Stimulated activated CD8-positive, alpha-beta memory T cell treated with anti-CD3 and anti-CD28 coated beads, Interleukin-7, amount 100 ng/mL, for 4 hours (primary cell): ENCODE measurements around the gene PDXDC1.
A peak's percentile ranks its signal among the peaks of the same experiment; 100 is the strongest.
"Not testable (repeated sequence)": the region's sequence is repeated elsewhere in the genome, so short reads cannot be mapped to it uniquely, and the experiment has no call there.

Source experiments
- DNase-seq, 2 donors: peaks; one replicate each; pipeline ENCODE4 v3.0.0-alpha.2; 2020; ENCODE audit warnings: low read depth in 2 of 2

The PDXDC1 gene

GRCh38 chr16:15015671-15016070 lies 40.8 kb downstream of the PDXDC1 start:
- DNase-seq: not testable (repeated sequence)

- DNase-seq: not testable (repeated sequence)
Observed at GRCh38 chr16:15016354-15016753, 41.5 kb downstream of the PDXDC1 start.

GRCh38 chr16:15016951-15017580 lies 42.2 kb downstream of the PDXDC1 start:
- DNase-seq: not testable (repeated sequence)

GRCh38 chr16:15021429-15021828 lies 46.6 kb downstream of the PDXDC1 start:
- not testable (repeated sequence) for DNase-seq

- DNase-seq: peak; percentile 25 to 38
Observed at GRCh38 chr16:15022194-15022593, 47.4 kb downstream of the PDXDC1 start.

GRCh38 chr16:15023381-15024077 lies 48.7 kb downstream of the PDXDC1 start:
- not testable (repeated sequence) for DNase-seq

- not testable (repeated sequence) for DNase-seq
Observed at GRCh38 chr16:15024858-15025199, 50.0 kb downstream of the PDXDC1 start.

- not testable (repeated sequence) for DNase-seq
Observed at GRCh38 chr16:15025234-15025951, 50.6 kb downstream of the PDXDC1 start.

GRCh38 chr16:15027051-15027450 lies 52.2 kb downstream of the PDXDC1 start:
- not testable (repeated sequence) for DNase-seq

- not testable (repeated sequence) for DNase-seq
Observed at GRCh38 chr16:15027503-15028344, 52.9 kb downstream of the PDXDC1 start.

- not testable (repeated sequence) for DNase-seq
Observed at GRCh38 chr16:15028345-15028715, 53.5 kb downstream of the PDXDC1 start.

- DNase-seq: not testable (repeated sequence)
Observed at GRCh38 chr16:15028801-15029698, 54.2 kb downstream of the PDXDC1 start.

GRCh38 chr16:15029749-15030148 lies 54.9 kb downstream of the PDXDC1 start:
- not testable (repeated sequence) for DNase-seq

GRCh38 chr16:15031179-15031578 lies 56.4 kb downstream of the PDXDC1 start:
- DNase-seq: no peak

- DNase-seq: no peak
Observed at GRCh38 chr16:15031586-15031985, 56.8 kb downstream of the PDXDC1 start.

GRCh38 chr16:15032547-15033308 lies 57.9 kb downstream of the PDXDC1 start:
- no peak for DNase-seq

GRCh38 chr16:15033309-15033707 lies 58.5 kb downstream of the PDXDC1 start:
- no peak for DNase-seq

- DNase-seq: no peak
Observed at GRCh38 chr16:15034266-15035162, 59.7 kb downstream of the PDXDC1 start.

- DNase-seq: no peak
Observed at GRCh38 chr16:15035163-15035729, 60.4 kb downstream of the PDXDC1 start.
